Stromal cell of bone marrow (primary cell): Measurements from ENCODE around the gene SLC30A3.
"Not testable (repeated sequence)": the region's sequence is repeated elsewhere in the genome, so short reads cannot be mapped to it uniquely, and the experiment has no call there.

Experiments
- DNase-seq: peaks from one replicate; pipeline ENCODE4 v3.0.0-alpha.2; 2012; ENCODE audit warnings: low read depth

SLC30A3 gene, protein sequence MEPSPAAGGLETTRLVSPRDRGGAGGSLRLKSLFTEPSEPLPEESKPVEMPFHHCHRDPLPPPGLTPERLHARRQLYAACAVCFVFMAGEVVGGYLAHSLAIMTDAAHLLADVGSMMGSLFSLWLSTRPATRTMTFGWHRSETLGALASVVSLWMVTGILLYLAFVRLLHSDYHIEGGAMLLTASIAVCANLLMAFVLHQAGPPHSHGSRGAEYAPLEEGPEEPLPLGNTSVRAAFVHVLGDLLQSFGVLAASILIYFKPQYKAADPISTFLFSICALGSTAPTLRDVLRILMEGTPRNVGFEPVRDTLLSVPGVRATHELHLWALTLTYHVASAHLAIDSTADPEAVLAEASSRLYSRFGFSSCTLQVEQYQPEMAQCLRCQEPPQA

DNA sequence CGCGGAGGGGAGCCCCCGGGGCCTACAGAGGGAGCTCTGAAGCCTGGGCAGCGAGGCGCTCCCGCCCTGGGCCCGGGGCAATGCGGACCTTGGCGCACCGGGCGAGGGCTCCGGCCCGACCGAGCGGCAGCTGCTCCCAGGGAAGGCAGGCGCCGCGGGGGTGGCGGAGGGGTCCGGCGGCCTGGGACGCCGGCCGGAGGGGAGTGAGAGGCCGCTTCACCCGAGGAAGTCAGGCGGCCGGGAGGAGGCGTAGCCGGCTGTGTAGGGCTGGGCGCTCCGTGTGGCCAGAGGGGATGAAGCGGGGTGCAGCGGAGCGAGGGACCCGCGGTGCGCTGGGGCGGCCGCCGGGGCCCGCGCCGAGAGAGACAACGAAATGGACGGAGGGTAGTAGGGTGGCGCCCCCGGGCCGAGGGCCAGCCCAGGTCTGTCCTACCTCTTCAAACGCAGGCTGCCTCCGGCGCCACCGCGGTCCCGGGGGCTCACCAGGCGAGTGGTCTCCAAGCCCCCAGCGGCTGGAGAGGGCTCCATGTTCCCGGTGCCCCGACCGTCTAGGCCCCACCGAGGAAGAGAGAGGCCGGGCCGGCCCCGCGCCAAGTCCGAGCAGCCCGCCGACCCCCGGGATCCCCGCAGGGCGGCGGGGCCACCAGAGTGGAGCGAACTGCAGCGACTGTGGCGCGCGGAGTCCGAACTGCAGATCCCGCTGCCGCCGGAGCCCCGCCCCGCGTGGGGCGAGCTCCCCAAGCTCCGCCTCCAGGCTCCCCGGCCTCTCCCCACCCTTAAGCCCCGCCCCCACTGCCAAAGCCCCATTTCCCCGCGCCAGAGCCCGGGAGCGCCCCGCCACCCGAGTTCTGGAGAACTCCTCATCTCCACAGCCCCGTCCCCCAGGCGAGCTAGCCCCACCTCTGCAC, at the start of gene SLC30A3:
Gene SLC30A3, minus strand, starts transcription at position 669 of the 908 bp plus-strand sequence. Its CDS starts 141 bp downstream, at position 528.
- no peak for DNase-seq

GRCh38 chr2:27312152-27312551, 49.3 kb upstream of the SLC30A3 start:
- no peak for DNase-seq

DNA sequence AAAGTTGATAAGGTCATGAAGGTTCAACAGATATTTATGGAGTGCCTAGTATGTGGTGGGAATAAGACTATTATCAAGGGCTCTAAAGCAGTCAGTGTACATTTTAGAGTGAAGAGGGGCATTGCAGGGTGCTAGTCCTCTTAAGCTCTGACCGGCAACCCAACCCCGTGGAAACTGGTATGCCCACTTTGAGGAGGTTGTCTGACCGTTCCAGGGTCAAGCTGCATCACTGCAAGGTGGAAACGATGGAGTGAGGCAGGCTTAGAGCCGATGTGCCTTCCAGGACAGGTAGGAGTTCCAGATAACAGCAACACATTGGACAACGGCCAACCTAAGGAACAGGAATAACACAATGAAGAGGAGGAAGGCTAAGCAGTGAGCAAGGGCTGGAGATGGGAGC, 46.8 kb upstream of the SLC30A3 start:
- no peak for DNase-seq

GRCh38 chr2:27308359-27308881, 45.6 kb upstream of the SLC30A3 start, which contains the start of gene UCN:
Gene UCN, minus strand, starts transcription at chr2:27308445. Its CDS starts 550 bp downstream, at chr2:27307895.
- DNase-seq: no peak

DNA sequence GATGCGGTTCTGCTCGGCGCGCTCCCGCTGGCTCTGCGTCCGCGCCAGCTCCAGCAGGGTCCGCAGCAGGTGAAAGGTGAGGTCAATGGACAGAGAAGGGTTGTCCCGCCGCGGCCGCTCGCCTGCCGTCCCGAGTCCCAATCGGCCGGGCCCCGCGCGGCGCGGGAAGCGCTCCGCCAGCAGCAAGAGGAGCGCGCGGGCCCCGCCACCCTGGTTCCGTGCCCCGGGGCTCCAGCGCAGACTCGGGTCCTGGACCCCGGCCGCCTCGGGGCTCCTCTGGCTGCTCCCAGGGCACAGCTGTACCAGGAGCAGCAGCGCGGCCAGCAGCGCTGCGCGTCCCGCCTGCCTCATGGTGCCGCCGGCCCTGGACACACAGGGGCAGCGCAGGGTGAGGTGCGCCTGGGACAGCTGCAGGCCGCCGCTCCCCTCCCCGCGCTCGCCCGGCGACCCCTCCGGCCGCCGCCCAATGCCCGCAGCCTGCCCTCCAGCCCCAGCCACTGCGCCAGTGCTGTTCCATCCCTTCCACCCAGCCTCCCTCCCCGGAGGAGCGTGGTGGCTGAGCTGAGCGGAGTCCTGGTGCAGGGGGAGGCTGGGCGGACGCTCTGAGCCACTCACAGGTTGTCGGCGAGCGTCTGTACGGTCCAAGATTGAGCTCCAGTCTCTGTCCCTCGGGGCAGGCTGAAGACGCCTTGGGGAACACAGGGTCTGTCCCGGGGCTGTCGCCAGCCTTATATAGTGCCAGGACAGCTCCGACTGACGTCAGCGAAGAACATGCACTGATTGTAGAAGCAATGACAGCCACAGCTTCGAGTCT, 44.9 kb upstream of the SLC30A3 start:
- no peak for DNase-seq

GRCh38 chr2:27307287-27307544, 44.4 kb upstream of the SLC30A3 start:
- no peak for DNase-seq

DNA sequence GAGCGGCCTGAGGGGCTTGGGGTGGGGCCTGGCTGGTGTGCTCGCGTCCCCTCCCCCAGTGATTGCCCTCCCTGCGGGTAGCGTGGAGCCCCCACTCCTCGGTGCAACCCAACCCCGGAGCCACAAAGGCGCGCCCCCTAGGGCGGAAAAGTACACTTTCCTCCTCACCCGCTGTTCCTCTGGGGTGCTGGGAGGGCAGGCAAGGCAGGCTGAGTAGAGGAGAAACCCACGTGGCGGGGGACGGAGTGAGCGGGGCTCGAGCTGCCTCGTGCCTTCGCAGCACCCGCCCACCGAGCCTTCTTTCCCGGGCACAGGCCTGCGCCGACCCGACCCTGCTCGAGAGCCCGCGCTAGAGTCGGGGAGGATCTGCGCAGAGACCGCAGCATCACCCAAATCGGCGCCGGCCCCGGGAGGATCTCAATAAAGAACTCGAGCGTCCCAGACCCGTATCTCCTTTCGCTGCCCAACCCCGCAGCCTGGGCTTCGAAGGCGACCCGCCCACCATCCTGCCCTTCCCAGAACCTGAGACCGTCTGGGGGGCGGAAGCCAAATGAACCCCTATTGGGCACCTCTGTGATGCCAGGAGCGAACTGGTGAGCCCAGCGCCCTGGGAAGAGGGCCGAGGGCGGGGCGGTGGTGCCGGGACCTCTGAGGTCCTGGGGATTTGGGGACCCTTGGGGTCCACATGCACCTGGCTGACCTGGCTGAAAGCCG, 43.9 kb upstream of the SLC30A3 start:
- DNase-seq: no peak

GRCh38 chr2:27306136-27306535, 43.3 kb upstream of the SLC30A3 start:
- DNase-seq: no peak

- no peak for DNase-seq
These were observed 42.7 kb upstream of the SLC30A3 start for GRCh38 chr2:27305516-27305915.

GRCh38 chr2:27304488-27305240, 41.8 kb upstream of the SLC30A3 start:
- DNase-seq: no peak

GRCh38 chr2:27303093-27304025, 40.5 kb upstream of the SLC30A3 start:
- peak; percentile 59 for DNase-seq

GRCh38 chr2:27300606-27301005, 37.8 kb upstream of the SLC30A3 start:
- DNase-seq: not testable (repeated sequence)

- DNase-seq: no peak
These were observed 35.7 kb upstream of the SLC30A3 start for GRCh38 chr2:27298391-27299080.

DNA sequence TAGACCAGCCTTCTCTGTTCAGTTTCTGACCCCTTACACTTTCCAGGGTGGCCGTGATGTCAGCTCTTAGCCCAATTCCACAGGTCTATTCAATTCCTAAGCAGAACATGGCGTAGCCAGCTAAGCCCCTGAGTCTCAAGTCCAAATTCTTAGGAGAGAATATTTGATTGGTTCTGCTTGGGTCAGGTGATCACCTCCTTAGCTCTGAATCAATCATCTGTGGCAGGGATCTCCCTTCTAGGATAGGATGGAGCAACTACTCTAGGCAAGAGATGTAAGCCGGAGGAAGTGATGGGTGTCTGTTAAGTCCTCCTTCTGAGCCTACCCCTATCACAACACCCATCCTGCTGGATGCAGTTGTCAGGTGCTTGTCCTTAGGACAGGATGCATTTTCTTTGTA, 34.3 kb upstream of the SLC30A3 start:
- no peak for DNase-seq

DNA sequence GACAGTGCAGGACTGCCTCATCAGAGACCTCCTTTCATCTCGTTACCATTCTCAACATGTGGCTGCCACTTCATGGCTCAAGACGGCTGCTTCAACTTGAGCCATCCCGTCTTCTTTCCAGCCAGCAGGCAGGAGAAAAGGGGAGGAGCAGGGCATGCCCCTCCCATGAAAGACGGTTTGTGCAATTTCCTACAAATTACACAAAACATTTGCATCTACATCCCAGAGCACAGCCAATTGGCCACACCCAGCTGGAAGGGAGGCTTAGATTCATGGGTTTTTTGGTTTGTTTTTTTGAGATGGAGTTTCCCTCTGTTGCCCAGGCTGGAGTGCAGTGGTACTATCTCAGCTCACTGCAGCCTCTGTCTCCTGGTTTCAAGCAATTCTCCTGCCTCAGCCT, 33.6 kb upstream of the SLC30A3 start:
- DNase-seq: no peak

GRCh38 chr2:27294928-27295327, 32.1 kb upstream of the SLC30A3 start:
- no peak for DNase-seq

- no peak for DNase-seq
These were observed 29.0 kb upstream of the SLC30A3 start for GRCh38 chr2:27291865-27292264.

DNA sequence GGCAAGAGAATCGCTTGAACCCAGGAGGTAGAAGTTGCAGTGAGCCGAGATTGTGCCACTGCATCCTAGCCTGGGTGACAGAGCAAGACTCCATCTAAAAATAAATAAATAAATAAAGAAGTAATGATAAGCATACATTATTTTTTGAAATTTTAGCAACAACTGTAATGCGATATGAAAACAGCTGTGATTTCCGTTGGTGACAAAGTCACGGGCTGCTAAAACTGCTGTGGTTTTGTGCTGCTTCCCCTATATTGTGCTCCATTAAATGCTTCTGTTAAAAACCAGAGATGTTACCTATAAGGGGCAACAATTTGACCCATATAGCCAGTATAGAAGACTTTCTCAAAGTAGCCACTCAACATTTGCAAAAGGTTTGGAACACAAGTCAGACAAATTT, 27.7 kb upstream of the SLC30A3 start:
- no peak for DNase-seq

GRCh38 chr2:27288610-27289009, 25.8 kb upstream of the SLC30A3 start:
- no peak for DNase-seq
